Measurements from ENCODE around the gene ASB18.

DNA sequence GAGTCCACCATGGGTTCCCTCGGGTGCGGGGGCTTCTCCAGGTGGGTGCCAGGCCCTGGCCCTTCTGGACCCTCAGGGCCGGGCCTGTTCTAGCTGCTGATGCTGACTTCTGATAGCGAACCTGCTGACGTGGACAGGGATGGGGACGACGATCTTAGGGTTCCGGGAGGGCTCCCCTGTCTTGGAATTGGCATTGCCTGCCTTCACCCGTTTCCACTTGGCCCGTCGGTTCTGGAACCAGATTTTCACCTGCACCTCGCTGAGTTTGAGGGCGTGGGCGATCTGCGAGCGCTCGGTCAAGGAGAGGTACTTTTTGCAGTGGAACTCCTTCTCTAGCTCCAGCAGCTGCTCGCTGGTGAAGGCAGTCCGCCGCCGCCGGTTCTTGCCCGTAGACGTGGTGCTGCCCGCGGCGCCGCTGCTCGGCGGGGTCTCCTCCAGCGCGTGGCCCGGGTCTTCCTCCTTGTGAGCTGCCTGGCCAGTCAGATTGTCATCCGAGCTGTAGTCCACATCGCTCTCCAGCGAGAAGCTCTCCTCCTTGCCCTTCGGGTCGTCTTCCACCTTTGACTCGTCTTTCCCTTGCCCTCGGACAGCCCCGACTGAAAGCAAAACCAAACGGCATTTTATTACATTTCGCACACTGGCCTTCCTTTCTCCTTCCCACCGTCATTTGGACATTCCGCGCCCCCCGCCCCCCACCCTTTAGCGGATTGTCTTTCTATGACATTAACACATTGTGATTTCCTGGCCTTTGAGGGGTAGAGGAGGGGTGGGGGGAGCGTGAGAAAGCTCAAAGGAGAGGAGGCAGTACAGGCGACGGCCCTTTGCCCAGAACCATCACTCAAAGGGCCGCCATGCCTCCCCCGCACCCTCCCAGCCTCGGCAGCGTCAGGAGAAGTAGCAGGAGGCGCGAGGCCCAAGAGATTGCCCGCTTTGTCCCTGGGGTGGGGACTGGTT lies 98.1 kb downstream of the ASB18 start:
- no peak for TF ChIP-seq POLR2AphosphoS5 (IDR thresholded peaks at IDR 0.05; ENCODE audit: low read depth, low read length)
- TF ChIP-seq, protein P1, sequence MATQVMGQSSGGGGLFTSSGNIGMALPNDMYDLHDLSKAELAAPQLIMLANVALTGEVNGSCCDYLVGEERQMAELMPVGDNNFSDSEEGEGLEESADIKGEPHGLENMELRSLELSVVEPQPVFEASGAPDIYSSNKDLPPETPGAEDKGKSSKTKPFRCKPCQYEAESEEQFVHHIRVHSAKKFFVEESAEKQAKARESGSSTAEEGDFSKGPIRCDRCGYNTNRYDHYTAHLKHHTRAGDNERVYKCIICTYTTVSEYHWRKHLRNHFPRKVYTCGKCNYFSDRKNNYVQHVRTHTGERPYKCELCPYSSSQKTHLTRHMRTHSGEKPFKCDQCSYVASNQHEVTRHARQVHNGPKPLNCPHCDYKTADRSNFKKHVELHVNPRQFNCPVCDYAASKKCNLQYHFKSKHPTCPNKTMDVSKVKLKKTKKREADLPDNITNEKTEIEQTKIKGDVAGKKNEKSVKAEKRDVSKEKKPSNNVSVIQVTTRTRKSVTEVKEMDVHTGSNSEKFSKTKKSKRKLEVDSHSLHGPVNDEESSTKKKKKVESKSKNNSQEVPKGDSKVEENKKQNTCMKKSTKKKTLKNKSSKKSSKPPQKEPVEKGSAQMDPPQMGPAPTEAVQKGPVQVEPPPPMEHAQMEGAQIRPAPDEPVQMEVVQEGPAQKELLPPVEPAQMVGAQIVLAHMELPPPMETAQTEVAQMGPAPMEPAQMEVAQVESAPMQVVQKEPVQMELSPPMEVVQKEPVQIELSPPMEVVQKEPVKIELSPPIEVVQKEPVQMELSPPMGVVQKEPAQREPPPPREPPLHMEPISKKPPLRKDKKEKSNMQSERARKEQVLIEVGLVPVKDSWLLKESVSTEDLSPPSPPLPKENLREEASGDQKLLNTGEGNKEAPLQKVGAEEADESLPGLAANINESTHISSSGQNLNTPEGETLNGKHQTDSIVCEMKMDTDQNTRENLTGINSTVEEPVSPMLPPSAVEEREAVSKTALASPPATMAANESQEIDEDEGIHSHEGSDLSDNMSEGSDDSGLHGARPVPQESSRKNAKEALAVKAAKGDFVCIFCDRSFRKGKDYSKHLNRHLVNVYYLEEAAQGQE (IDR thresholded peaks at IDR 0.05; ENCODE audit: insufficient read depth in 1 of 2, low read depth in 2 of 2, low read length in 2 of 2), result no peak
- no peak for TF ChIP-seq TAF1 (IDR thresholded peaks at IDR 0.05; ENCODE audit: borderline replicate concordance, insufficient read depth, low read length)
- TF ChIP-seq FOXP2 (optimal IDR thresholded peaks at IDR 0.05; ENCODE audit: borderline replicate concordance, extremely low read depth, extremely low read length, insufficient read depth), result no peak
- no peak for TF ChIP-seq SIN3A (IDR thresholded peaks at IDR 0.05; ENCODE audit: borderline replicate concordance, insufficient read depth, low read length)
